NCI-H526 treated with DMSO at 0.1 percent for 48 hours (cell line): ENCODE results near the gene SMIM23.

Experiments used
- DNase-seq: peaks from one replicate; lab custom pipeline; 2025; lab: John Stamatoyannopoulos, UW

SMIM23 gene

GRCh38 chr5:171816666-171817065 is 31.0 kb downstream of the SMIM23 start:
- no peak for DNase-seq

DNA sequence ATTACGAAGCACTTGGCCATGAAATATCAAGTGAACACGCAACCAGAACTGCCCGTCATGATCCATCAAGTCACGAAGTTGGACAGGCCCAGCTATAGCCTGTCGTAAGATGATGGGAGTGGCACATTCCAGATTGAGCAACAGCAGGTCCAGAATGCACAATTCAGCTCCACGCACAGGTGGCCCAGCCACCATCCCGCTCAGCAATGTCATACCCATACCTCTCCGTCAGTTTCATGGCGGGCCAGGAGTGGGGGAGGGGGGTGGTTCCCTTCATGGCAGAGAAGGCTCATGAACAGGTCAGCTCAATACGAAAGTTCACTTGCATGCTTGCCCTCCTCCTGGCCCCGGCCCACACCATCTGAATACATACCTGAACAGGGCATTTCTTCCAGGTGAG is 34.9 kb downstream of the SMIM23 start:
- DNase-seq: no peak

GRCh38 chr5:171821286-171821685 is 35.7 kb downstream of the SMIM23 start:
- DNase-seq: no peak

DNA sequence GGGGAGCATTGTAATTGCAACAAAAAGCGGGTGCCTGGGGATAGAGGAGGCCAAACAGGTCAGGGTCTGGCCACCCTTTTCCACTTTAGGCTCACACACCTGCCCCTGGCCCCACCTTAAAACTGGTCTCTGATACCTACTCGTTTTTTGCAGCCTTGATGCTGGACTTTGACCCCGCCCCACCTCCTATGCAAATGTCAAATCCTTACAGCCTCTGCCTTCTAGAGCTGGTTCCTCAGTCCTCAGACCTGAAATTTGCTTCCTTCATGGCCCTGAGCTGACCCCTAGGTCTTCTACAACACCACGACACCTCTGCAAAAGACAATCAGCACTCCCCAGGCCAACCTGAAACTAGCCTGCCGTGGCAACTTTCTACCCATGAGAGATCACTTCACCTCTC is 37.7 kb downstream of the SMIM23 start:
- DNase-seq: peak; percentile 19

- DNase-seq: no peak
Observed at GRCh38 chr5:171825051-171825450, 39.4 kb downstream of the SMIM23 start.

DNA sequence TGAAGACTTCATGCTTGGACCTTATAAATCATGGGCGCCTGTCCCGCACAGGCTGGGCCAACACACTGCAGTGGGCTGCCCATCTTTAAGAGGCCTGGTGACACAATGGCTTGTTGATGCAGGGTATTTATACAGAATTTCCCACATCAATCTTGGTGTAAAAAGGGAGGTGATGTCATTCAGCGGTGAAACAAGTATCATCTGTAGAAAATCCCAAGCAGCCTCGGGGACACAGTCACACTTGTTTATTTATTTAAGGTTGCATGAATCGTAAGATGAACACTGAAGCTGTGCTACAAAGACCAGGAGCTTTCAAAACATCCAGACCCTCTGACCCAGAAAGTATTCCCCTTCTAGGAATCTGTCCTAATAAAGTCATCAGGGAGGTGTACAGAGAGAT is 40.5 kb downstream of the SMIM23 start:
- no peak for DNase-seq

- DNase-seq: no peak
Observed at GRCh38 chr5:171827162-171827561, 41.5 kb downstream of the SMIM23 start.

DNA sequence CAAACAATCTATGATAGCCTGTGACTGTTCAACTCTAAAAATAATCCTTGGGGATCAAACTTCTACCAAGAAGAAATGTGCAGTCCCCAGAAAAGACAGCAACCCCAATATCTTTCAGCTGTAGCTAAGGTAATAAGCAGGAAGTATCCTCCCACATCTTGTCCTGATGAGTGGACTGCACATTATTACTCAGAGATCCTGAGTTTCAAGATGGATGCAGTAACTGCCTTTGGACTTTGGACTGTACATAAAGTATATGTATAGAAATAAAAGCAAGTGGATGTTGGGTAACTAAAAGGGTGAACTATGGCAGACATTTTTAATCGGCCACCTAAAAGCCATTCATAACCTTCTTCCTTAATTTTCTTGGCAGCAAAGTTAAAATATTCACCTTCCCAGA is 45.1 kb downstream of the SMIM23 start:
- no peak for DNase-seq

- no peak for DNase-seq
Observed at GRCh38 chr5:171832775-171833174, 47.2 kb downstream of the SMIM23 start.

DNA sequence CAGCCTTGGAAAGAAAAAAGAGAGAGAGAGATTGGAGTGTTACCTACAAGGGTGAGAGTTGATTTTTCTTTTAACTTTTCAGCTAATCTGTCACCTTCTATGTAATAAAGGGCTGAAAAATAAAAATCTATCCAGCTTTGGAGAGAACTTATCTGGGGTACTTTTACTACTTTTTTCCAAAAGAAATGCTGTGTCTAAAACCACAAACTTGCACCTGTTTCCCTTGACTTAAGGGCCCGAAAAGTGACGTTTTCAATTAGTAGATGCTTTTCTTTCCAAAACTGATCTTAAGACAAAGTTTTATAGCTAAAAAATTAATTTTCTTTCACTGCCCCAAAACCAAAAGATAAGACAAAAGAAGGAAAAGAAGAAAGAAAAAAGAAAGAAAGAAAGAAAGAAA is 48.8 kb downstream of the SMIM23 start:
- DNase-seq: no peak

DNA sequence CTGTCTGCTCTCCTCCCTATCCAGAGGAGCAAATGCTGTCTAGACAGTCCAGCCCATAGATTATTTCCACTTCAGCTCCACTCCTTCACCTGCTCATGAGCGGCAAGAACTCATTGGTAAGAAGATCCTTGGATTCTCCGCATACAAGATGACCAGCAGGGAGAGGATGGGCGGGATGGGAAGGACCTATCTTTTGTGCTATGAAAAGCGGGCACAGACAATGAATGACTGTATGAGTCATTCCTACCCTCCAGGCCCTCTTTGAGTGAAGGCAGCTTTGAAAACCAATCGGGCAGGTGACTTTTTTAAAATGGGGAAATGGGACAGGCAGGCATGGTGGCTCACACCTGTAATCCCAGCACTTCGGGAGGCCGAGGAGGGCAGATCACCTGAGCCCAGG is 49.4 kb downstream of the SMIM23 start:
- DNase-seq: no peak

DNA sequence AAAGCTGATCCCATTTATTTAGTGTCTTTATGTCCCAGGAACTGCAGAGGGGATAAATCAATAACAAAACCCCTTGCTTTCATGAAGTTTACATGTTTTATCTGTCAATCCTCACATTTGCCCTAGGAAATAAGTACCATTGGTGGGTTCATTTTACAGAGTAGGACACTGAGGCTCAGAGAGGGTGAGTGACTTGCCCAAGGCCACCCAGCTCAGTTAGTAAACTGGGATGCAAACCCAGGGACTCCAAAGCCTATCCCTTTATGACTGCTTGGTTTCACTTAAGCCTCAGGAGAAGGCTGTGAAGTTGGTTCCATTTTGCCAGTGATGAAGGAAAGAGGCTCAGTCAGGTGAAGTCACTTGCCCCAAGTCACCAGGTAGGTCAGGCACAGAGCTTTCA is 51.9 kb downstream of the SMIM23 start:
- no peak for DNase-seq

GRCh38 chr5:171838066-171838465 is 52.4 kb downstream of the SMIM23 start:
- DNase-seq: no peak

GRCh38 chr5:171839112-171839511 is 53.5 kb downstream of the SMIM23 start:
- no peak for DNase-seq

GRCh38 chr5:171840066-171840465 is 54.4 kb downstream of the SMIM23 start:
- DNase-seq: no peak
